ENCODE results near the gene ARHGEF28.

ARHGEF28 gene

DNA sequence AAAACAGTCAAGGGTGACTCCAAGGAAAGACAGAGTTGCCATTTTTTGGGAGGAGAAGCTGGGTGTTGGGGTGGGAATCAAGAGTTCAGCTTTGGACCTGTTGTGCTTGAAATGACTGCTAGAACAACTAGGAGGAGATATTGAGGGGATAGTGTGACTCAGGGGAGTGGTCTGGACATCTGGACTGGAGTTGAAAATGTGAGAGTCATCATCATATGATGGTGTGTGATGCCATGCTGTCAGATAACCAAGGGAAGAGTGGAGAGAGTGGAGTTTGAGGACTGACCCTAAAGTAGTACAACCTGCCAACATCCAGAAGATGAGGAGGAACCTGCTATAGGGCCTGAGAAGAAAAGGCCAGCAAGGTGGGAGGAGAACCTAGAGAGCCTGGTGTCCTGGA is 199.7 kb downstream of the ARHGEF28 start:
- DNase-seq: no peak

DNA sequence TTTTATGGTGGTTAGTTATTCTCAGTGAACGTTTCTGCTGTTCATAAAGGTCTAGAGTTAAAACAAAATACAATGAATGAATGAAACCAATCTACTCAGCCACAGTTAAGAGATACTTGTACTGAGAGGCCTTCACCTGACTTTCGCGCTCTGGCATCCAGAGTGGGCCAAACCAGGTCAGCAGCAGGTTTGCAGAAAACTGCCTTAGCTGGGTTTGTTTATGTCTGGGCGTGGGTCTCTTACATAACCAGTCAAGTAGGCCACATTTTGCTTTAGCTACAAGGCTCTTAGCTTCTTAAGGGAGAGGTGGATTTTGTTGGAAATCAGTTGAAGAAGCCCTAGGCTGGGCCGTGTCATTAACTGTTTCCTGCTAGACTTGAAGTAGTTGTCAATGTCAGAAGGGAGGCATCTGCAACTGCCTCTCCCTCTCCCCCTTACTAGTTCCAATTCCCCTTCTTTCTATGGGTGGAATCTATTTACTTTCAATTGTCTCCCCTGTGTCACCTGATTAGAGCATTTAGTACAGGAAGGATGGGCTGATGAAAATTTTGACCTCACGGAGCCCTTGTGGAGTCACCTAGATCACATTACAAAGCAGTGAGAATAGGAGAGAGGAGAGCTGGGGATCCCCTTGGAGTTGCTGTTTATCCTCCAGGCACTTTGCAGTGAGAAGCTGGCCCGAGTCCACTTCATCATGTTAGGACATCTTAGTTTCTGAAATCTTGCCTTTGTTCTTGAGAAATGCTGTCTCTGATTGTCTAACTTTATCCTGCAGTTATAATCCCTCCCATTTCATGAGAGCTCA is 200.5 kb downstream of the ARHGEF28 start:
- DNase-seq: no peak

GRCh38 chr5:73827106-73827450 is 201.1 kb downstream of the ARHGEF28 start:
- DNase-seq: no peak

- no peak for DNase-seq
These were observed 202.5 kb downstream of the ARHGEF28 start for GRCh38 chr5:73828465-73828864.

DNA sequence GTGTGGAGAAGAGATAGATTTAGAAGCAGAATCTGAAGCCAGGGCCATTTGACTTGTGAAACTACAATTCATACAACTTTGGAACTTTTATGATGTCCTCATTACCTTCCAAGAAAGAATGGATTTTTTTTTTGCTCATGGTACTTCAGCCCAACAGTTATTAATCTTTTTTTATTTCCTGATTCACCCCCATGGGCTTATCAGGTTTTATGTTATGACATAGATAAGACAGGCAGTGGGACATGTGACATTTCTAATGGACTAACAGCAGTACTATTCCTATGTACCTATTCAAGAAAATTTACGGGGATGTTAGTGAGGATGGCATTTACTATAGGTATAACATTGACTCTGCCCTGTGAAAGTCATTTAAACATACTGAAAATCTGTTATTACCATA is 204.7 kb downstream of the ARHGEF28 start:
- DNase-seq: no peak

- no peak for DNase-seq
These were observed 205.1 kb downstream of the ARHGEF28 start for GRCh38 chr5:73831066-73831465.

DNA sequence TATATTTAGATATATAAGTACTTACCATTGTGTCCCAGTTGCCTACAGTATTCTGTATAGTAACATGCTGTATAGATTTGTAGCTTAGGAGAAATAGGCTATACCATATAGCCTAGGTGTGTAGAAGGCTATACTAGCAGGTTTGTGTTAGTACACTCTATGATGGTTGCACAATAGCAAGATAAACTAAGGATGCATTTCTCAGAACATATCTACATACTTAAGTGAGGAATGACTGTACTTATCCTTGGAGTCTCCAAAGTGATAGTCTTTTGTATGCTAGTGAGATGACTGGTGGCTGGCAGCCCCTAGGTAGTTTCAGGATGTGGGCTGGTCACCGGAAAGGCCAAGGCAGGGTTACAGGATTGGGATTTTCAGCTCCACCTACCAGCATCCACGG is 208.7 kb downstream of the ARHGEF28 start:
- no peak for DNase-seq

DNA sequence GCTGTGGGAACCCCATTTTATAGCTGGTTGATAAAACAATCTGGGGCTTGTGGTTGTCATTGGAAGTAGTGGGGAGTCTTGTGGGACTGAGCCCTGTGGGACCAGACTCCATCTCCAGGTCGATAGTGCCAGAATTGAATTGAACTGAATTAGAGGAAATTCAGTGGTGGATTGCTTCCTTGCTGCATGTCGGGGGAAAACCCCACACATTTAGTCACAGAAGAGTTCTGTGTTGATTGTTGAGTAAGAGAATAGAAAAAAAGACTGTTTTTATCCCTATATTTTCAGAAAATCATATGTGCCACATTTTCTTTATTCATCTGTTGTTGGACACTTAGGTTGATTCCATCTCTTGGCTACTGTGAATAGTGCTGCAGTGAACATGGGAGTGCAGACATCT is 209.7 kb downstream of the ARHGEF28 start:
- DNase-seq: no peak

DNA sequence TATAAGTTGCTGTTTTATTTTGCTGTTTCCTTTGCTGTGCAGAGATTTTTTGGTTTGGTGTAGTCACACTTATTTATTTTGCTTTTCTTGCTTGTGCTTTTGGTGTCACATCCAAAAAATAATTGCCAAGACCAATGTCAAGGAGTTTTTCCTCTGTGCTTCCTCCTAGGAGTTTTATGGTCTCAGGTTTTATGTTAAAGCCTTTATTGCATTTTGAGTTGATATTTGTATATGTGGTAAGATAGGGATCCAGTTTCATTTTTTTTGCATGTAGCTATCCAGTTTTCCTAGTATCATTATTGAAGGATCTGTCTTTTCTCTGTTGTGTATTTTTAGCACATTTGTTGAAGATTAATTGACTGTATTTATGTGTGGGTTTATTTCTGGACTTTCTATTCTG is 210.6 kb downstream of the ARHGEF28 start:
- DNase-seq: no peak

DNA sequence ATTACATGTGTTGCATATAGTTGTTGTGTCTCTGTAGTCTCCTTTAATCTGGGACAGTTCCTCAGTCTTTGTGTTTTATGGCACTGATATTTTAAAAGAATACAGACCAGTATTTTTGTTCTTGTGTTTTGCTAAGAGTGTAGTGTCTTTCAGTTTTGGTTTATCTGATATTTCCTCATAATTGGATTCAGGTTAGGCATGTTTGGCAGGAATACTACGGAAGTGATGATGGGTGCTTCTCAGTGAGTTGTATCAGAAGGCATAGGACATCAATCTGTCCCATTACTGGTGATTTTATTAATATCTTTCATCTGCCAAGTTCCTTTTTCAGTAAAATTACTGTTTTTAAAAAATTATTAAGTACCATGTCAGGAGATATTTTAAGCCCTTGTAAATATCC is 212.9 kb downstream of the ARHGEF28 start:
- DNase-seq: no peak

GRCh38 chr5:73841641-73842040 is 215.6 kb downstream of the ARHGEF28 start:
- DNase-seq: no peak

DNA sequence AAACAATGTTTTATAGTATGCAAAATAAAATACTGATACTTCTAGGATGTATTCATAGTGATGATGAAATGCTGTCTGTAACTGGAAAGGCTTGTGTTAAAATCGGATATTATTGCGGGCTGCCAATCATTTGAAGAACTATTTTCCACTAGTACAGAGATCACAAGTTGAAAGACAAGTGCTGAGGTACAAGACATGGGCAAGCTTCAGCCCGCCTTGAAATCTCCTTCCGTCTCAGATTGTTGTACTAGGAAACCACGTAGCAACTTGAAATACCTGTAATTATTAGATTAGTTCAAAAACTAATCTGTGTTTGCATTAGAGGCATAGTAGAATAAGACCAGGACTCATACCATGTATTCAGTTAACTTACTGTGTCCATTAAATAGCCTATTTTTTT is 218.2 kb downstream of the ARHGEF28 start:
- DNase-seq: no peak

GRCh38 chr5:73851471-73852181 is 225.6 kb downstream of the ARHGEF28 start:
- DNase-seq: no peak

GRCh38 chr5:73853091-73853490 is 227.1 kb downstream of the ARHGEF28 start:
- DNase-seq: no peak

- DNase-seq: no peak
These were observed 231.0 kb downstream of the ARHGEF28 start for GRCh38 chr5:73856997-73857396.

DNA sequence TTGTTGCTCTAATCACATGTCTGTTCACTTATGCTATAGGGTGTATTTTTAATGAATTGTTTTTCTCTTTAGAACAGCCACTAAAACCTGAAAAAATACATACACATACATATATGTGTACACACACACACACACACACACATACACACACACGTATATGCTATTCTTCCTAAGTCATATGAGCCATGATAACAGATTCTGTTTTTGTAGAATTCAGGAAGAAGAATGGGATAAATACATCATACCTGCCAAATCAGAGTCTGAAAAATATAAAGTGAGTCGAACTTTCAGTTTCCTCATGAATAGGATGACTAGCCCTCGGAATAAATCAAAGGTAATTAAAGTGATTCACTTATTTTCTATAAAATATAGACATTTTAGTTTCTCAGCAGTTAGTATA is 231.4 kb downstream of the ARHGEF28 start:
- no peak for DNase-seq

DNA sequence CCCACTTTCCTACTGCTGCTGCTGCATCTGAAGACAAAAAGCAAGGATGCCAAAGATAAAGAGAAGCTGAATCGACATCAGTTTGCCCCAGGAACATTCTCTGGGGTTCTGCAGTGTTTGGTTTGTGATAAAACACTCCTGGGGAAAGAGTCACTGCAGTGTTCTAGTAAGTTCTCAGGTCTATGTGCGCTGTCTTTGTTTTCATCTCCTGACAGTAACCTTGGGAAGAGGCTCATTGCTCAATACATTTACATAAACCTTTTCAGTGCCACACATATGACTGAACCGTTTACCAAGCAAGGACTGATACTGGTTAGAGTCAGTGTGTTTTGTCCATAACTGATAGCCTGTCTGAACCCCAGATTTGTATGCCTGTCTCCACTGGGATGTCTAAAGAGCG is 232.1 kb downstream of the ARHGEF28 start:
- DNase-seq: no peak

- no peak for DNase-seq
These were observed 232.8 kb downstream of the ARHGEF28 start for GRCh38 chr5:73858776-73859175.

GRCh38 chr5:73859696-73860095 is 233.7 kb downstream of the ARHGEF28 start:
- DNase-seq: peak; percentile 67

DNA sequence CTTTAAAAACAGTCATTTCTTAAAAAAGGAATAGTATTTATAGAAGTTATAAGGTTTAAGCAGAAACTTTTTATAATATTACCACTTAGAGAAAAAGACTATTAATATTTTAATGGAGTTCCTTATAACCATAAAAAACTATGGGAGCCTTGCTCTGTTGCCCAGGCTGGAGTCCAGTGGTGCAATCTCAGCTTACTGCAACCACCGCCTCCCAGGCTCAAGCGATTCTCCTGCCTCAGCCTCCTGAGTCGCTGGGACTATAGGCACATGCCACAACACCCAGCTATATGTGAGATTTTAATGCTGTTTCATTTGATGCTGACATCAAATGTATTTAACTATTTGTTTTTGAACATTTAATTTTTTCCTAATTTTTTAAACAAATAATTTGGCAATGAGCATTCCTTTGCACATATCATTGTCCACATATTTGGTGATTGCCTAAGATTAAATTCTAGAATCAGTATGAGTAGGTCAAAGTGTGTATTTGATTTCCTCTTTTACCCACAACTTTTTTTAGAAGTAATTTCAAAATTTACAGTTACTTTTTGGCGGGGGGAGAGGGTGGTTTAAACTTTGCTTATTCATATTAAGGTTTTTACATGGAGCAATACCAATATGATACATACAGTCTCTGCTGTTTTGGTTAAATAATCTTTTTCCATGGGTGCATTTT is 235.5 kb downstream of the ARHGEF28 start:
- DNase-seq: peak; percentile 11

GRCh38 chr5:73862796-73863195 is 236.8 kb downstream of the ARHGEF28 start:
- no peak for DNase-seq

GRCh38 chr5:73863876-73864275 is 237.9 kb downstream of the ARHGEF28 start:
- no peak for DNase-seq

DNA sequence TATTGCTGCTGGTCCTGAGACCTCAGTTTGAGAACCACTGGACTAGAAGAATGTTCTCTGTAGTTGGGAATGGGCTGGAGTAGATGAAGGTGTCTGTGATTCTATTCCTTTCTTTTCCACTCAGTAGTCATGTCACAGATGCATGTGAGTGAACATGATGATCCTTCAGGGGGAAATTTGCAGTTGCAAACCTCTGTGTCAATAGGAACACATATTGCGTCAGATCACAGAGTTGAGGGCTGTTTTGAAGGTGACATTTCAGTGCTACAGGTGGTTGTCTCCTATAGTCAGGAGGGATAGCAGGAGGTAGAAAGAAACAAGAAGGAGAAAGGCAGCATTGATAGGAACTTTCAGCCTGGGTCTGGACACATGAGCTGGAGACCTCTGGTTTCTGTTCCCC is 239.3 kb downstream of the ARHGEF28 start:
- DNase-seq: no peak
